Left lung (tissue), 14 donors: ENCODE data around the gene UPF2. TPM values are rescaled to one million over a fixed set of nuclear protein-coding genes. Genes with fewer than 3 reads are reported as not detected.

Experiments
- ATAC-seq: fragments of 200-7000 bp; cut with Tn5 transposase; one replicate; pipeline ENCODE4 v1.9.1; 2020; ENCODE audit warnings: moderate library complexity
- DNase-seq, 4 donors: peaks; one replicate each; pipeline ENCODE4 v3.0.0-alpha.2; 2013 to 2020
- H3K27ac ChIP-seq, 2 donors: fragments of 200-600 bp; sonication (generic) in 1 of 2; one replicate each; pipeline versions ENCODE4 v1.5.0 to v1.8.0; 2020 to 2021
- H3K27me3 ChIP-seq, 2 donors: fragments of 200-600 bp; sonication (generic) in 1 of 2; one replicate each; pipeline versions ENCODE4 v1.5.0 to v1.8.0; 2020 to 2021
- H3K36me3 ChIP-seq, 2 donors: fragments of 200-600 bp; sonication (generic) in 1 of 2; one replicate each; pipeline versions ENCODE4 v1.5.0 to v1.8.0; 2020 to 2021
- H3K4me1 ChIP-seq, 2 donors: fragments of 200-600 bp; one replicate each; pipeline ENCODE4 v1.8.0; 2021
- H3K4me3 ChIP-seq, 2 donors: fragments of 200-600 bp; sonication (generic) in 1 of 2; one replicate each; pipeline versions ENCODE4 v1.5.0 to v1.8.0; 2020 to 2021; ENCODE audit warnings: mild to moderate bottlenecking in 1 of 2
- H3K9me3 ChIP-seq, 2 donors: fragments of 200-600 bp; sonication (generic) in 1 of 2; one replicate each; pipeline versions ENCODE4 v1.5.0 to v1.8.0; 2020 to 2021
- CTCF ChIP-seq, 2 donors: fragments of 200-600 bp; sonication (generic) in 1 of 2; IDR thresholded peaks; one replicate each; pipeline versions ENCODE4 v1.5.0 to v1.8.0; 2021; ENCODE audit warnings: antibody characterized with exemption in 2 of 2
- intact Hi-C, 2 donors: fragments of 100-400 bp; cut with DNase I; formaldehyde crosslinking; loops; one replicate each; pipeline versions ENCODE4 v1.11.2 to v1.14.2; 2022
- long read RNA-seq, 12 donors: library from polyadenylated mRNA in 2 of 12; unstranded in 2 of 12; transcript quantifications; one replicate each; pipeline ENCODE4 v2.0.0 and lab custom pipeline, GENCODE V29; 2019 to 2026
- polyA plus RNA-seq, 6 donors: library from polyadenylated mRNA; unstranded; fragments of 120-200 nt; gene quantifications; one replicate each; pipeline ENCODE4 v1.2.1, GENCODE V29; 2013; ENCODE audit not compliant: insufficient read length in 6 of 6
- total RNA-seq, 2 donors: library from RNA; stranded (reverse); fragmentation: NEBNext Ultra II Directional; extraction: Animal tissue kit (Norgen Biotek cat#: 25700); gene quantifications; one replicate each; pipeline ENCODE4 v1.2.1, GENCODE V29; 2021
- donor health status: DM: no; HTN: yes; CAD: no.
- donor health status: DM: no; HTN: no; CAD: no.

UPF2 gene
- total RNA-seq: 10 to 100 TPM; 14.5 to 18.7 TPM
- polyA plus RNA-seq: 10 to 100 TPM; 29.2 to 44.3 (median 34.9) TPM
- long read RNA-seq, donor 1, partial matches to known transcripts: 66 of 66 reads
- long read RNA-seq, donor 1, other reads (novel, unspliced or antisense): 0 of 66 reads
- long read RNA-seq, donor 2, full-length matches to known transcripts: 1 of 38 reads
- long read RNA-seq, donor 2, partial matches to known transcripts: 37 of 38 reads
- long read RNA-seq, donor 2, other reads (novel, unspliced or antisense): 0 of 38 reads
- long read RNA-seq, donor 3, partial matches to known transcripts: 29 of 30 reads
- long read RNA-seq, donor 3, other reads (novel, unspliced or antisense): 0 of 30 reads
- long read RNA-seq, donor 4, partial matches to known transcripts: 12 of 13 reads
- long read RNA-seq, donor 4, other reads (novel, unspliced or antisense): 1 of 13 reads
- long read RNA-seq, donor 5, partial matches to known transcripts: 44 of 46 reads
- long read RNA-seq, donor 5, other reads (novel, unspliced or antisense): 0 of 46 reads
- long read RNA-seq, donor 6, partial matches to known transcripts: 51 of 52 reads
- long read RNA-seq, donor 6, other reads (novel, unspliced or antisense): 0 of 52 reads
- long read RNA-seq, donor 7, full-length matches to known transcripts: 2 of 38 reads
- long read RNA-seq, donor 7, partial matches to known transcripts: 36 of 38 reads
- long read RNA-seq, donor 7, other reads (novel, unspliced or antisense): 0 of 38 reads
- long read RNA-seq, donor 8, partial matches to known transcripts: 73 of 73 reads
- long read RNA-seq, donor 8, other reads (novel, unspliced or antisense): 0 of 73 reads
- long read RNA-seq, donor 9: 0 reads
- long read RNA-seq, donor 10, partial matches to known transcripts: 7 of 7 reads
- long read RNA-seq, donor 10, other reads (novel, unspliced or antisense): 0 of 7 reads
- long read RNA-seq, donor 11, transcript UPF2-204 (2 exons, 640 nt): major isoform, 5 of 31 reads
- long read RNA-seq, donor 11, partial matches to known transcripts: 26 of 31 reads
- long read RNA-seq, donor 11, other reads (novel, unspliced or antisense): 0 of 31 reads
- long read RNA-seq, donor 12, partial matches to known transcripts: 46 of 46 reads
- long read RNA-seq, donor 12, other reads (novel, unspliced or antisense): 0 of 46 reads

GRCh38 chr10:12042797-12043651 is at the start of gene UPF2:
Gene UPF2, minus strand, starts transcription at chr10:12042809. Its CDS starts 7,386 bp downstream, at chr10:12035423.
- Histone ChIP-seq H3K27me3 (no peaks in the 10 kb centered on the region), H3K4me3 (peak within 1 kb of the TSS; percentile 96 to 98), H3K27ac (peak within 1 kb of the TSS; percentile 98 to 99), H3K36me3 (no peaks in the 10 kb centered on the region), H3K9me3 (no peaks in the 10 kb centered on the region), H3K4me1 (peaks cover 5 to 21% of the 10 kb centered on the region in 2 donors)
- ATAC-seq (peak; percentile 96), DNase-seq (peak; percentile 98 to 99 (median 98))
- intact Hi-C loops: no loop called here
- TF ChIP-seq CTCF (IDR thresholded peaks at IDR 0.05): peak in 1 of 2 donors; percentile 18

- no peaks in the 10 kb centered on the region for H3K27me3 ChIP-seq
- DNase-seq (no peak), ATAC-seq (no peak)
- H3K27ac ChIP-seq: no peak overlapping the region
- H3K9me3 ChIP-seq: no peaks in the 10 kb centered on the region
- TF ChIP-seq CTCF (IDR thresholded peaks at IDR 0.05): no peak
- no peak overlapping the region for H3K4me3 ChIP-seq
- intact Hi-C loops: no loop called here
- H3K4me1 ChIP-seq: no peaks in the 10 kb centered on the region
- H3K36me3 ChIP-seq: peaks cover 0 to 84% of the 10 kb centered on the region in 2 donors
Observed at GRCh38 chr10:12091421-12091820, 48.8 kb upstream of the UPF2 start.

- DNase-seq (no peak), ATAC-seq (no peak)
- Histone ChIP-seq H3K27me3 (no peaks in the 10 kb centered on the region), H3K4me1 (no peaks in the 10 kb centered on the region), H3K9me3 (no peaks in the 10 kb centered on the region), H3K36me3 (peaks cover 0 to 83% of the 10 kb centered on the region in 2 donors), H3K27ac (no peak overlapping the region), H3K4me3 (no peak overlapping the region)
- TF ChIP-seq CTCF (IDR thresholded peaks at IDR 0.05): no peak
- intact Hi-C loops: no loop called here
Observed at GRCh38 chr10:12088919-12089318, 46.3 kb upstream of the UPF2 start.

- no peaks in the 10 kb centered on the region for H3K27me3 ChIP-seq
- H3K36me3 ChIP-seq: peaks cover 0 to 27% of the 10 kb centered on the region in 2 donors
- no peaks in the 10 kb centered on the region for H3K4me1 ChIP-seq
- no peak overlapping the region for H3K27ac ChIP-seq
- ATAC-seq (no peak), DNase-seq (no peak)
- no peak for TF ChIP-seq CTCF (IDR thresholded peaks at IDR 0.05)
- H3K9me3 ChIP-seq: no peaks in the 10 kb centered on the region
- no peak overlapping the region for H3K4me3 ChIP-seq
- intact Hi-C loops: no loop called here
Observed at GRCh38 chr10:12081879-12082557, 39.4 kb upstream of the UPF2 start.
